Activated gamma-delta T cell (primary cell): ENCODE measurements around the gene BTD.

Experiments used
- DNase-seq: peaks from one replicate; lab custom pipeline; 2025; lab: John Stamatoyannopoulos, UW
- total RNA-seq, 2 donors: gene quantifications; one replicate each; lab custom pipeline; 2026; lab: John Stamatoyannopoulos, UW

The BTD gene, protein sequence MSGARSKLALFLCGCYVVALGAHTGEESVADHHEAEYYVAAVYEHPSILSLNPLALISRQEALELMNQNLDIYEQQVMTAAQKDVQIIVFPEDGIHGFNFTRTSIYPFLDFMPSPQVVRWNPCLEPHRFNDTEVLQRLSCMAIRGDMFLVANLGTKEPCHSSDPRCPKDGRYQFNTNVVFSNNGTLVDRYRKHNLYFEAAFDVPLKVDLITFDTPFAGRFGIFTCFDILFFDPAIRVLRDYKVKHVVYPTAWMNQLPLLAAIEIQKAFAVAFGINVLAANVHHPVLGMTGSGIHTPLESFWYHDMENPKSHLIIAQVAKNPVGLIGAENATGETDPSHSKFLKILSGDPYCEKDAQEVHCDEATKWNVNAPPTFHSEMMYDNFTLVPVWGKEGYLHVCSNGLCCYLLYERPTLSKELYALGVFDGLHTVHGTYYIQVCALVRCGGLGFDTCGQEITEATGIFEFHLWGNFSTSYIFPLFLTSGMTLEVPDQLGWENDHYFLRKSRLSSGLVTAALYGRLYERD
- 15.5 to 20.3 reads per million in 2 donors for total RNA-seq

DNA sequence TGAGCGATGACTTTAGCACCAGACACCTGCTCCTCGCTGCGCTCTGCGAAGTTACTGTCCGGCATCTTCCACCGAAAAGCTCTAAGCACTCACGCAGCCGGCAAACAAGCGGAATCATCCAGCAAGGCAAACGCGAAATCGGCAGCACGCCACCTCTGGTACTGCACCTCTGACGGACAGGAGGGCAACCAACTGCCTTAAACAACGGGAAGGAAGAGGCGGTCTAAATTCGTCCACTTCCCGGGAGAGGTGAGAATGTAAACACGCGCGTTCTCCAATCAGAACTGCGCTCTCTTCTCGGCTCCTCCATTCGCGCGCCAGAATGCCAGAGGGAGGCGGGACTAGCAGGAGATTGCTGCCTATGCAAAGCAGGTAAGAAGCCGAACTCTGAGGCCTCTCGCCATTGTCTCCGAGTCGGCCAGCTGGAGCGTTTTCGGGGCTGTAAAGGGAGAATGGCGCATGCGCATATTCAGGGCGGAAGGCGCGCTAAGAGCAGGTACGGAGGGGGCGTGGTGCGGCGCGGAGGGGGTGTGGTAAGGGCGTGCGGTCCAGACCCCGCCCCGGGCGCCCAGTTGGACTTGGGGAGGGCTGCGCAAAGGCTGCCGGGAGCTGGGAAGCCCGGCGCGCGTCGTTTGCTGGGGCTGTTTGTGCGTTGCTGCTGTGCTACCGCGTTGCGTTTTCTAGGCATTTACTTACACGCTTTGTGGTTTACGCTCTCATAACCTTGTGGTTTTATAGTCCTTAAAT lies at the start of gene BTD, which contains the start of gene HACL1:
Gene BTD, plus strand, starts transcription at position 347 of the 747 bp plus-strand sequence. CDS start 33,695 bp downstream, outside the sequence.
Gene HACL1, minus strand, starts transcription at position 171 of the 747 bp plus-strand sequence. Its CDS starts 106 bp downstream, at position 65.
- DNase-seq, result no peak

DNA sequence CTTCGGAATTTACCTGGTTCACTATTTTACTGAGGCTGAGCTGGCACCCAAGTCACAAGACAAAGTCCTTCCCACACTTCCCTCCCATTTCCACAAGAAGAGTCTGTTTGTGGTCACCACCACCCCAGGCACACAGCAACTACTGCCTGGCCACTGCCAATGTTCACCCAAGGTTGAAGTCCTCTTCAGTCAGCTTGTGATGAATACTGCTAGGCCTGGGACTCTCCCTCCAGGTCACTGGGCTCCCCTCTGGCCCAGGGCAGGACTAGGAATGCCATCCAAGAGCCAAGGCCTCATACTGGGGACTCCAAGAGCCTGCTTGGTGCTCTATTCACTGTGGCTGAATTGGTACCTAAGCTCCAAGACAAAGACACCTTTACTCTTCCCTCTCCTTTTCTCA lies 49.6 kb upstream of the BTD start:
- DNase-seq, result no peak

DNA sequence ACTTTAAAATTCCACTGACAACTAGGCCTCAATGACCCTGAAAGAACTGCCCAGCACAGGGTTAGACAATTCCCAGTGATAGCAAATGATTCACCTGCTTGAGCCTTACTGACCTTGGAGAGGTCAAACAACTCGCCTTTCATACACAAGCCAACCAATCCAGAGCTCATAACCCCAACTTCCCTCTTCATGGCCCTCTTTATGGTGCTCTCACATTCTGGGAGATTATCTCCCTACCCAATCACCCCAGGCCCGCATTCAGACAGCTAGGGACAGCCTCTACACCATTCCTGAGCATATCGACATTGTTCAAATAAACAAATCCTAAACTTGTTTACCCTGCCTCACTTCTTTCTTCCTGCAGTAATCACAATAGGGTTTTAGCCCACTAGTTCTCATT lies 47.8 kb upstream of the BTD start:
- DNase-seq, result no peak

DNA sequence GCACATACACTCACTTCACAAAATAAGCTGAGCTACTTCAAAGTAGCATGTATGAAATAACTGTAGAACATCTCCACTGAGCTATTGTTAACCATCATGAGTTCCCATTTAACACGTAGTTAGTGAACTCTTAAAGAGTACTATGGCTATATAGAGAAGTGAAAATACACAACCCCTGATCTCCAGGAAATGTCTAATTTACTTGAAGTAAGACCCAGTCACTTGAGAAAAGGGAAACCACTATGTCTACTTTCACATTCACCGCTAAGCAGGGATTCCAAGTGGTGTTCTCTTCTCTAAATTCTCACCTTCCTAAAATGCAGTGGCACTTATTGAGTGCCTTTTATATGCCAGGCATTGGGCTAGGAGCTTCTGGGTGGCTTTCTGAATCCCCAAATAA lies 45.0 kb upstream of the BTD start:
- no peak for DNase-seq

DNA sequence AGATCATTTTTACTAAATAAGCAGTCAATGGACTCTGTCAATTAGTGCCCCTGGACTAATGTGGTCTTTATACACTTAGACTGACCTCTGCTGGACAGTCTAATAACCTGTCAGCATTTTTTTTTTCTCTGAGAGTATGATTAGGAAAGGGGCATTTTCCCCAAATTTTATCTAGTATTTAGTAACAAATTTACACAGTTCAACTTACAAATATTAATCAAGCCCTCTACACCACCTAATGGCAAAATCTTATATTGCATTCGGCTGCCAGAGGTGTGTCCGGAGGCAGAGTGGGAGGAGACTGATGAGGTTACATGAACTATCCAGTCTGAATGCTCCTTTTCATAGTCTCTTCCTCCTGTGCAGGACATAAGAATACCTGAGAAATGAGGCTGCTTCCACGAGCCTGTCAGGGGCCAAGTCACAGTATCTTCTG lies 44.0 kb upstream of the BTD start:
- no peak for DNase-seq

DNA sequence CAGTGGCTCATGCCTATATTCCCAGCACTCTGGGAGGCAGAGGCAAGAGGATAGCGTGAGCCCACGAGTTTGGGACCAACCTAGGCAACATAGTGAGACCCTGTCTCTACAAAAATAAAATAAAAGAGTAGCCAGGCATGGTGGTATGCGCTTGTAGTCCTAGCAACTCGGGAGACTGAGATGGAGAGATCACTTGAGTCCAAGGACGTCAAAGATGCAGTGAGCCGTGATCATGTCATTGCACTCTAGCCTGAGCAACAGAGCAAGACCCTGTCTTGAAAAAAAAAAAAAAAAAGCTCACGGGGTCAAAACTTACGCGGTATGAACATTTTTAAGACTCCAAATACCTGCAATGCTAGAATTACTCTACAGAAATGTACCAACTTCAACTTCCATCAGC lies 43.0 kb upstream of the BTD start:
- no peak for DNase-seq

DNA sequence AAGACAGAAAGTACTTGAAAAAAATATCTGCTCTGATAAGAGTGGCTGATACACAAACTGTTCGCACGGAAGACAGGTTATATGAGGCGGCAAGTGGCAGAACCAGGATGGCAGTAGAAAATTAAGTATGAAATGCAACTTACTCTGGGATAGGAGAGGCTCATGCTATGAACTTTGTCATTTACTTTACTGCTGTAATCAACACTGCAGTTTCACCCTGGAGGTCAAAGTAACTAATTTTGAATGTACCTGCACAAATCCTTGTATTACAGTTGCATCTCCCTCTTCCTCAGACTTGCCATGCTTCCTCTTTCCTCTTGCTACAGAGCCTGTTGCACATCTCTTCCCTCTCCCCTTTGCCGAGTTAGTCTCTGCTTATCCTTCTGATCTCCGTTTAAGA lies 39.0 kb upstream of the BTD start:
- DNase-seq, result no peak

DNA sequence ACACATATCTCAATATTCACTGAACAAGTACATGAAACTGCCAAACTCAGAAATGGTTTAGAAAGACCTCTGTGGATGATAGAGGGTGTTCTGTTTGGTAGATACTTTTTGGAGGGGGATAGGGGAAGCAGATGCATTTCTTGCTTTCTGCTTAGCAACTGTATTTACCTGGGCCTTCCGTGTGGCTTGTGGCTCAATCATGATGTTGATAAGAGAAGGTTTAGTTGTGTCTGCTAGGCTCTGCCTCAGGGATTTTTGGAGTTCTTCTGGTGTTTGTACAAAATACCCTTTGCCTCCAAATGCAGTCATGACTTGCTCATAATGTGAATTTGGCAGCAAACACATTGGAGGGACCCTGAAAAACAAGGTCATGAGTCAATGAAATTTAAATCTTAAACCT lies 38.4 kb upstream of the BTD start:
- no peak for DNase-seq

DNA sequence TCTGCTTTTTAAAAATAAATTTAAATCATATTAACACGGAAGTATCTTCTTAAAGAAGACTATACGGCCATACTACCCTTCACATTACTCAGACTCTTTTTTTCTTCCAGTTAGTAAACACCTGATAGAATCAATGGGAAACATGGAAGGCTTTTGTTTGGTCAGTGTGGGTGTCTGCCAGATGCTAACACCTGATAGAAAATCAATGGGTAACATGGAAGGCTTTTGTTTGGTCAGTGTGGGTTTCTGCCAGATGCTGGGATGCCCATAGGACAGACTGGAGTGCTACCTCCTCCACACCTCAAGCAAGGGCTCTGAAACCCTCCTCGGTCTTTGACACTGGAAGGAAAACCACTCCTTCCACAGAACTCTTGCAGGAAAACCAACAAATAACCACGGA lies 29.4 kb upstream of the BTD start:
- DNase-seq, result no peak

DNA sequence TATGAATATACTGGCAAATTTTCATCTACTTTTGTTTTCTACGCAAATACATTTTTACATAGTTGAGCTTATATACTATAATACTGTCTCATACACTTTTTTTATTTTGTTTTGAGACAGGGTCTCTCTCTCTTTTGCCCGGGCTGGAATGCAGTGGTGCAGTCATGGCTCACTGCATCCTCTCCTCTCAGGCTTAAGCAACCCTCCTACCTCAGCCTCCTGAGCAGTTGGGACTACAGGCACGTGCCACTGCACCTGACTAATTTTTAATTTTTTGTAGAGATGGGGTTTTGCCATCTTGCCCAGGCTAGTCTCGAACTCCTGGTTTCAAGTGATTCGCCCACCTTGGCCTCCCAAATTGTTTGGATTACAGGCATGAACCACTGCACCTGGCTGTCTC lies 26.1 kb upstream of the BTD start:
- no peak for DNase-seq

DNA sequence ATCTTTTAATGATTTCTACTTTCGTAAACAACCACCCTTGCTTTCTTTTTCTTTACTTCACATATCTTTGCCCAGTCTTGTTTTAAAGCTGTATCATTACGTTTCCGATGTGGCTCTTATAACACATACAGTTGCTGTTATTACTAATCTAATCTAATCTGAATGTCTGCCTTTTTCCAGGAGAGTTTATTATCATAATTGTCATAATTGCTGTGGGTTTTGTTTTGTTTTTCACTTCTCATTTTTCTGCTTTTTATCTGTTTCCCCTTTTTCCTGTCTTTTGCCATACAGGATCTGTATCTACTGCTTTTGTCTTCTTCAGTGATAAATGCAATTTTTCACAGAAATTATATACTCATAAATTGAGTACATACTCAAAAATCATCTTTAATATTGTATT lies 25.1 kb upstream of the BTD start:
- DNase-seq, result no peak

DNA sequence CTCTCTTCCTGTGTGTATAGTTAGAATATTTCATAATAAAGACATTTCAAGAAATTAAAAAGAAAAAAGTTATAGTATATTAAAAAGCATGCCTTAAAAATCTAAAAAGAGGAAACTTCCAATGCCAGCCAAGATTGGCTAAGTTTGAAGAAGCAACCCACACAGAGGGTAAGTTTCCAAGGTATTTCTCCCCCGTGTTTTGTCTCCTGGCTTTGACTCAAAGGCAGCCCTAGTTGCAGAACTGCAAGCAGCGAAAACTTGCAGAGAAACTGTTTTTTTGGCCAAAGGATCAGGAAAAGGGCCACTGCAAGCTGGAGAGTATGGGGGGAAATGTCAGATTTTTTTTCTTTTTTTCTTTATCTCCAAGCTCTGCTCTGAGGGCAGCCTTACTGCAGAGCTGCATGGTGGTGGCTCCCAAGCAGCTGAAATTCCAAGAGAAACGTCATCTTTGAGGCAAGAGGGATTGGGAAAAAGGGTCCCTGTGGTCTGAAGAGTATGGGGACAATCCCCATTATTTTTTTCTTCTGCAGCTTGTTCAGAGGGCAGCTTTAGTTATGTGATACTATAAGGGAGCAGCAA lies 23.2 kb upstream of the BTD start:
- DNase-seq, result no peak

DNA sequence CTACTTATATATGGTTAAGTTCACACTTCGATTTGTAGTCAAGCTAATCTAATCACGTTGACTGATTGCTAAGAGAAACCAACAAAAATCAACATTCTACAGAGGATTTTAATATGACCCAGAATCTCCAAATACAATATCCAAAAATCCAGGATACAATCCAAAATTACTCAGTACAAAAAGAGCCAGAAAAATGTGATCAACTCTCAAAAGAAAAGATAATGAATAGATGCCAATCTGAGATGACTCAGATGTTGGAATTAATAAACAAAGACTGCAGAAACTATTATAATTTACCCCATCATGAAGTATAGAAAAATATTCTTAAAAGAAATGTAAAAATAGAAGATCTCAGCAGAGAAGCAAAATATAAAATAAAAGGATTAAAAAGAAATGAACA lies 22.5 kb upstream of the BTD start:
- no peak for DNase-seq

DNA sequence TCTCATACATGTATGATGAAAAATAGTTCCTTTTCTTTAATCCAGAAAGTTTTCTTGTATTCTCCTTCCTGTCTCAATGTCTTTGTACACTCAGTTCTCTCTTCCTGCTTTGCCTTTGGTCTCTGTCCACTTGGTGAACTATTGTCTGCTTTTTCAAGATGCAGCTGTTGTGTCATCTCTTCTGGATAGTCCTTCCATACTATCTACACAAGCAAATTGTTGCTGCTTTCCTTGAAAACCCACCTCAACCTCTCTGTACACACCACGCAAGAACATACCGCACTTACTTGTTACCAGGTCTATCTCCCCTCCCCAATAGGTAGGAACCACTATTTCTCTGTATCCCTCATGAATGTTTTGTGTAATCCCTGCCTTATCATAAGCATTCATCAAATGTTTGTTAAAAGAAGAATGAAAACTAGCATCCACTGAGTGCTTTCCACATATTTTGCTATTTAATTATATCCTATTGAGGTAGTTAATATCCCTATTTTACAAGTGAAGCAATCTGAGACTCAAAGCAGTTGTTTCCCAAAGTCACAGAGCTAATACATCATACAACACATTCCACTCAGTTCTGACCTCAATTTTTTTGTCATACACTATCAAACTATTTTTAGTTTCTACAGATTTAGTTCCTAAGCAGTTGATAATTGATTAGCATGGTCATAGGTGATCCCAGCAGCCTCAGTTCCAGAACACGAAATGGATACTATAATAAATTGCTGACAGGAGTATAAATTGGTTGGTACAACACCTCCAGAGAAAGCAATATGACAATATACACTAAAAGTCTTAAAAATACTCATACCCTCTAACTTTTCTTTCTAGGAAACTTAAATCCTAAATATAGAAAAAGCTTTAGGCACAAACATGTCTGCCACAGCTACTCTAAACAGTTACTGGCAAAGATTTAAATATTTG lies 19.8 kb upstream of the BTD start:
- no peak for DNase-seq

DNA sequence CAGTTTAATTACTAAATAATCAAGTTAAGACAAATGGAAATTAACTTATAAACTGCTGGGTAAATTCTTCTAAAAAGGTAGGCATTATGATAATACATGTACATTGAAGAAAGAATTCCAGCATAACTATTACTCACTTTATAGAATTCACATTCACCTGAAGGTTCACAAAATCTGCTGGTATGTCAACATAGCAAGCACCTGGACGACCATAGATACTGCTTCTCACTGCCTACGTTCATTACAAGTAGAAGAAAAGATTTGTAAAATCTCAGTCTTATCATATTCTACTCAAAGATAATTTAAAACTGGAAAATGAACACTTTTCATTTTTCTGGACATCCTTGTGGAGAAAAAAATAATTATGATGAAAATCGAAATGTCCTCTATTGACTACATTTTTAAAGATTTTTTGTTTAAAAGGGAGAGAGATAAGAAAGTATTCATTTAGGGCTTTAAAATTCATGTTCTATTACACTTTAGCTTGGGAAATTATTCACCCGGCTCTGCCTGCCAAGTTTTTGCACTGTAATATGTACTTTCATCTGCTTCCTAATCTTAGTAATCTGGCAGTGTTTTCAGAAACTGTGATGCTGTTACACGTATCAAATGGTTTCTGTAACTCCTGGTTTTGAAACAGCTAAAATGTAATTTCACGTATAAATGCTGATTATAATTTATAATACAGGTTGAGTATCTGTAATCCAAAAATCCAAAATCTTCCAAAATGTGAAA lies 16.3 kb upstream of the BTD start:
- no peak for DNase-seq

DNA sequence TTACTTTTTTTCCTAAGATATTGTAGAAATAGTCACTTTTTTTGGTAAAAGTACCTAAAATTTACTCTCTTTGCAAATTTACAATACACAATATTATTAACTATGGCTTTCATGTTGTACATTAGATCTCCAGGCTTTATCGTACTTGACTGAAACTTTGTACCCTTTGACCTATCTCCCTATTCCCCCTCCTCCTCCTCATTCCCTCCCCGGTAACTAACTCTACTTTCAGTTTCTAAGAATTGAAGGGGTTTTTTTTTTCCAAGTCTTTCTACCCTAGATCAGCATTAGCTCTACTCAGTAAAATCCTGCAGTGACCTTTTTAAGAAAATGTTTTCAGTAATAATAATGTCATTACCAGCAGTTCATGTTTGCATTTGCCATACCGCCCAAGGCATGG lies 10.3 kb upstream of the BTD start:
- no peak for DNase-seq

DNA sequence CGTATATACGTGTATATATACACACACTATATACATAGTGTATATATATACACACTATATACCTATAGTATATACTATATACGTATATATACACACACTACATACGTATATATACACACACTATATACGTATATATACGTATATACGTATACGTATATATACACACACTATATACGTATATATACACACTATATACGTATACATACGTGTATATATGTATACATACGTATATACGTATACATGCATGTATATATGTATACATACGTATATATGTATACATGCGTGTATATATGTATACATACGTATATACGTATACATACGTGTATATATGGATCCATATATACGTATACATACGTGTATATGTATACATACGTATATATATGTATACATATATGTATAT lies 9.6 kb upstream of the BTD start:
- no peak for DNase-seq

DNA sequence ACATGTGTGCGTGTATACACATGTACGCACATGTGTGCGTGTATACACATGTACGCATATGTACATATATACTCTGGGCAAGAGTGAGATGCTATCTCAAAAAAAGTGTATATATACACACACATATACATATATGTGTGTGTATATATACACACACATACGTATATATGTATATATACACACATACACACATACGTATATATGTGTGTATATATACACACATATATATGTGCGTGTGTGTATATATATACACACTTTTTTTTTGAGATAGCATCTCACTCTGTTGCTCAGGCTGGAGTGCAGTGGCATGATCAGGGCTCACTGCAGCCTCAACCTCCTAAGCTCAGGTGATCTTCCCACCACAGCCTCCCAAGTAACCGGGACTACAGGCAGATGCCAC lies 8.6 kb upstream of the BTD start:
- DNase-seq, result no peak

DNA sequence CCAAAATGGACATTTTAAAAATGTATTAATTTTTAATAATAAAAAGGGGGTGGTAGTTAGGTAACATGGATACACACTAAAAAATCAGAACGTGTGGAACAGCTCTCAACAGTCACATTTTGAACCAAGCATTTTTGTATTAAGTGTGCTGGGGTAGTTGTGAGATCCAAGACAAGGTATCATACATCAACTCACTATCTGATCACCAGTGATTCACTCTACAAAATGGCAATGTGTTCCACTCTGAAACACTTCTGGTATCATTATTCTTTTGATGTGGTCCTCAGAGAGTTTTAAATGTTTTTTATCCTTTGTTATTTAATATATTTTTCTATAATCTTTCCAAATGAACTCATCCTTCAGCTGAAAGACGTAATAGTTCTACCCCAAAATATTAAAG lies 5.6 kb upstream of the BTD start:
- DNase-seq, result no peak

DNA sequence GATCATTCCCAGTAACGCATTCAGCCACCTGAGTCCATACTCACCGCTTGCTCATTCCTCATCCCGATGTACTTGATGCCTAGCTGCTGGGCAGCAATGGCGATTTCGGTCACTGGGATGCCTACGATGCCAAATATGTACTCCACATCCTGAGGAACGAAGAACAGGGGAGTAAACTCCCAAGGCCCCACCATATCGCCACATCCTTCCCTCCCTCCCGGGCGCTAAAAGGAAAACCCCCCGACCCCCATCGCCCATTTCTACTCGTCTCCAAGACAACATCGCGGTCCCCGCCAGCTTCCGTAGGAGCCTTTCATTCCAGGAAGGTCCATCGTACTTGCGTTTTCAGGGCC lies 523 bp upstream of the BTD start:
- DNase-seq, result no peak

DNA sequence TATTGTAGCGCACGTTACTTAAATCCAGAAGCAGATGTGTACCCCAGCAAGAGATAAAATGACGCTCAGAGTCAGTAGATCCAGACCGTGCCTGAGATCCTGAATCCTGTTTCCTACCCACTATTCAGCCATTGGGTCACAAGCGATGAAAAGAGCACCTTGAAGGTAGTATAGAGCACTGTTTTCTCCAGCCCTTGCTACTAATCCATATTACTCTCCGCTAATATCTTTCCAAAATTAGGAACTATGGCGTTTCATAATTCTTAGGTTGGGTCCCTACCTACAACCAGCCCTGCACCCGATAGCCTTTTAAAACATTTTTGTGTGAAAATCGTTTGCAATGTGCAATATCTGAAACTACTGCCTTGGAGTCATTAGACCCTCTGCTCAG lies 596 bp downstream of the BTD start:
- DNase-seq, result no peak
